Measurements from ENCODE around the gene RASSF7. TPM values are rescaled to one million over a fixed set of nuclear protein-coding genes. Genes with fewer than 3 reads are reported as not detected.

Gene RASSF7
- total RNA-seq, 1 experiment from 2014 or later = 24.9 TPM

- no peak for DNase-seq (ENCODE audit: low spot score)
Measured at GRCh38 chr11:551596-551995, 9.2 kb upstream of the RASSF7 start.

DNA sequence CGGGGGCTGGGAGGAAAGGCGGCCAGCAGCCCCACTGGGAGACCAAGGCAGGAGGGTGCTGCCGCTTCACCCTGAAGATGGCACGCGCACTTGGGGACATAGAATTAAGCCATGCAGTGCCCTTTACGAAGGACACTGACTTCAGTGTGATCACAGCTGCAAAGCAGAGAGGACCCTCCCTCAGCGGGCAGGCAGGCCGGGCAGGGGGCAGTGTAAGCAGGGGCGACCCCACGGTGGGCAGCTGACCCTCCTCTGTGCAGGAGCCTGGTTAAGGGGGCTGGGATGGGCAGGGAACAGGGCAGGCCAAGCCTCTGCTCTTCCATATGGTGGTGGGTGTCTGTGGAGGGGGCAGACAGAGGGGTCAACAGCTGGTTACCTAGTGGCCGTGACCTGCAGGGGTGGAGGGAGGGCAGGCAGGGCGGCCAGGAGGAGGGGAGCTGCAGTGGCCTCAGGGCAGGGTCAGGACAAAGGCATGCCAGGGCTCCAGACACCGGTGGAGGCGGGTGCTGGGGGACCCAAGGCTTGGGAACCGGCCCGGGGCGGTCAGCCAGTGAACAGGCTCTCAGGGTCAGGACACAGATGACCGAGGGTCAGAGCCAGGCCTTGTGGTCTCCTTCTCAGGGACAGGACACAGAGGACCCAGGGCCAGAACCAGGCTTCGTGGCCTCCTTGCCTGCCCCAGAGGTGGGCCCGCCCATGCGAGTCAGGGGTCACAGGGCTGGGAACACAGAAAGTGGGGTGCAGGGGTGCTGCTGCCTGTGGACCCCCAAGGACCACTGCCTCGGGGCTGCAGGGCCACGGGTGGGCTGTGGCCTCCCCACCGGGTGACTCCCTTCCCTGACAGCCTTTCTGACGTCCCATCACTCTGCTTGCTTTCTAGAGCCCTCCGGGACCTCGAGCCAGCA is 7.4 kb upstream of the RASSF7 start:
- no peak for DNase-seq (ENCODE audit: low spot score)

- no peak for DNase-seq (ENCODE audit: low spot score)
Measured at GRCh38 chr11:553988-554340, 6.8 kb upstream of the RASSF7 start.

GRCh38 chr11:554428-555226 is 6.1 kb upstream of the RASSF7 start:
- peak; percentile 40 for DNase-seq (ENCODE audit: low spot score)

DNA sequence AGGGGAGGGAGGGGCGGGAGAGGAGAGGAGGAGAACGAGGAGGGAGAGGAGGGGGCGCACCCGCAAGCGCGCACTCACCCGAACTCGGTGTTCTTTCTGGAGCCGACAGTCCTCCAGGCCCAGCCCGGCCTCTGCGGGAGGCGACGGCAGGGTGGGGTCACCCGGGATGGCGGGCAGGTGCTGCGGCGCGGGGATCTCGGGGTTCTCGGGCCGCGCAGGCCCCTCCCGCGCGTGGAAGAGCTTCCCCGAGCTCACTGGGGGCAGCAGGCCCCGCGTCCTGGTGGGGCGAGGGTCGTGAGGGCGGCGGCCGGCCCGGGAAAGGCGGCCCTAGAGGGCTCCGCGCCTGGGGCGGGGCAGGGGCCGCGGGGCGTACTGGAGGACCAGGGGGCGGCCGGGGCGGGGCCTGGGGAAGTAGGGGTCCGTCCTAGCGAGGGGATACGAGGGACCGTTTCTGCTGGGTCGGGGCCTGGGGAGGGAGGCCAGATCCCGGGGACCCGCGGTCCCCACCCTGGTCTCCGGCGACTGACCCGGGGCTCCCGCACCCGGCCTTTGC is 5.5 kb upstream of the RASSF7 start:
- DNase-seq (ENCODE audit: low spot score) = no peak

- DNase-seq (ENCODE audit: low spot score) = no peak
Measured at GRCh38 chr11:555780-556661, 4.7 kb upstream of the RASSF7 start.

DNA sequence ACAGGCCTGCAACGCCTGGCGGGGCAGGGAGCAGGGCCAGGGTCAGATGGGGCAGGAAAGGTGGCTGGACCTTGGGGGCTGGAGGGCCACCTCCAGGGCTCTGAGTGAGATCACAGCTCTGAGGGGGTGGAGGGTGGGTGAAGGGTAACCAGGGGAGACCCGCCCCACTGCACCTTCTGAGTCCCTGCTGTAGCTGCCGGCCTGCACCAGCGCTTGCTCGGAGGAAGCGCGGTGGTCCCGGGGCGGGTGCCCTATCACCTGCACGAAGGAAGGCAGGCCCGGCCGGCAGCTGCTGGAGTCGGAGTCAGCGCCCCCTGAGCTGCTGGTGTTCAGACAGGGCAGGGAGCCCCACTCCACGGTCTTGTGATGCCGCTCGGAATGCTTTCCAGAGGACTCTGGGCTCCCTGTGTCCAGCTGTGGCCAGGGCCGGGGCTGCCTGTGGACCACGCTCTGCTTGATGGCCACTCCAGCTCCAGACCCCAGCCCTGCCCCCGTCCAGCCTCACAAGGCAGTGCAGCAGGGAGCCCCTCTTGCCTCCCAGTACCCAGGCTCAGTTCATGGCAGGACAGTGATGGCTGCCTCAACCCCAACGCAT is 4.0 kb upstream of the RASSF7 start:
- DNase-seq (ENCODE audit: low spot score) = no peak

- no peak for DNase-seq (ENCODE audit: low spot score)
Measured at GRCh38 chr11:557328-558132, 3.2 kb upstream of the RASSF7 start.

GRCh38 chr11:558503-558902 is 2.3 kb upstream of the RASSF7 start:
- DNase-seq (ENCODE audit: low spot score) = no peak

GRCh38 chr11:559020-559620 is 1.6 kb upstream of the RASSF7 start:
- no peak for DNase-seq (ENCODE audit: low spot score)

GRCh38 chr11:559712-560304 is 962 bp upstream of the RASSF7 start:
- DNase-seq (ENCODE audit: low spot score) = no peak

- DNase-seq (ENCODE audit: low spot score) = peak; percentile 49
Measured at GRCh38 chr11:561148-562003, 606 bp downstream of the RASSF7 start.

DNA sequence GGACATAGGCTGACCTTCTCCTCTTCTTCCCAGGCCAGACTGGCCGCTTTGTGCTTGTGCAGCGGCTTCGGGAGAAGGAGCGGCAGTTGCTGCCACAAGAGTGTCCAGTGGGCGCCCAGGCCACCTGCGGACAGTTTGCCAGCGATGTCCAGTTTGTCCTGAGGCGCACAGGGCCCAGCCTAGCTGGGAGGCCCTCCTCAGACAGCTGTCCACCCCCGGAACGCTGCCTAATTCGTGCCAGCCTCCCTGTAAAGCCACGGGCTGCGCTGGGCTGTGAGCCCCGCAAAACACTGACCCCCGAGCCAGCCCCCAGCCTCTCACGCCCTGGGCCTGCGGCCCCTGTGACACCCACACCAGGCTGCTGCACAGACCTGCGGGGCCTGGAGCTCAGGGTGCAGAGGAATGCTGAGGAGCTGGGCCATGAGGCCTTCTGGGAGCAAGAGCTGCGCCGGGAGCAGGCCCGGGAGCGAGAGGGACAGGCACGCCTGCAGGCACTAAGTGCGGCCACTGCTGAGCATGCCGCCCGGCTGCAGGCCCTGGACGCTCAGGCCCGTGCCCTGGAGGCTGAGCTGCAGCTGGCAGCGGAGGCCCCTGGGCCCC is 1.4 kb downstream of the RASSF7 start:
- no peak for DNase-seq (ENCODE audit: low spot score)

- no peak for DNase-seq (ENCODE audit: low spot score)
Measured at GRCh38 chr11:563066-563811, 2.5 kb downstream of the RASSF7 start.

DNA sequence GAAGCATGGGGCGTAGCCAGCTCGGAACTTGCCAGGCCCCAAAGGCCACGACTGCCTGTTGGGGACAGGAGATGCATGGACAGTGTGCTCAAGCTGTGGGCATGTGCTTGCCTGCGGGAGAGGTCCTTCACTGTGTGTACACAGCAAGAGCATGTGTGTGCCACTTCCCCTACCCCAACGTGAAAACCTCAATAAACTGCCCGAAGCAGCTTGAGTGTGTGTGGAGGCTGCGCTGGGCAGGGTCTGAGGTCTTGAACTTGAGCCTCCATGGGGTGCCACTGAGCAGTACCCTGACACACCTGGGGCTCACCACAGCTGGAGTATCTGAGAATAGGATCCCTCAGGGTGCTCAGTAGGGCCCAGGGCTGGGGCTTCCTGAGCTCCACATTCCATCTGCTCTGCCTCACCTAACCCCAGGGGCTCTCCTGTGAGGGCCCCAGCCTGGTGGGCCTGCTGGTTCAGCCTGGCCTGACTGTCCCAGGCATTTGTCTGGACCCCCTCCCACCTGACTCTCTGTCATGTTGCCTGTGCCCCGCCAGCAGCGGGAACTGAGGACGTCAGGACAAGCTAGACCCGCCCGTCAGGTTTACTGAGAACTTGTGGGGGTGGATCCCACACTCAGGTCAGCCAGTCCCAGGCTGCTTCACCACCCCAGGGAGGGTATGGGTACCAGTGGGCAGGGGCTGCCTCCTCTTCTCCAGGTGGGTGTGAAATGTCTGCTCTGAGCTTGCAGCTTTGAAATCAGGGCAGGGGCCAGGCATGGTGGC is 3.2 kb downstream of the RASSF7 start:
- DNase-seq (ENCODE audit: low spot score) = no peak

GRCh38 chr11:565921-566509 is 5.2 kb downstream of the RASSF7 start:
- no peak for DNase-seq (ENCODE audit: low spot score)

Data from A172 (cell line).